Right lobe of liver (tissue), 6 donors: Measurements from ENCODE around the gene OLIG1. TPM values are rescaled to one million over a fixed set of nuclear protein-coding genes. Genes with fewer than 3 reads are reported as not detected.

Experiments
- ATAC-seq, 4 donors: fragments of 200-7000 bp; cut with Tn5 transposase; one replicate each; pipeline ENCODE4 v1.9.1; 2020; ENCODE audit warnings: mild to moderate bottlenecking in 4 of 4, moderate library complexity in 4 of 4
- DNase-seq, 3 donors: peaks; one replicate each; pipeline ENCODE4 v3.0.0-alpha.2; 2020
- H3K27ac ChIP-seq, 3 donors: fragments of 200-600 bp; one replicate each; pipeline ENCODE4 v1.8.0; 2022
- H3K27me3 ChIP-seq, 2 donors: fragments of 200-600 bp; one replicate each; pipeline ENCODE4 v1.8.0; 2022
- H3K36me3 ChIP-seq, 4 donors: fragments of 200-600 bp; sonication (generic) in 1 of 4; one replicate each; pipeline versions ENCODE4 v1.5.1 to v1.8.0; 2017 to 2022; ENCODE audit warnings: control low read depth in 1 of 4
- H3K4me1 ChIP-seq, 4 donors: fragments of 200-600 bp; sonication (generic) in 1 of 4; one replicate each; pipeline versions ENCODE4 v1.5.1 to v1.8.0; 2017 to 2022; ENCODE audit warnings: control low read depth in 1 of 4
- H3K4me3 ChIP-seq, 3 donors: fragments of 200-600 bp; one replicate each; pipeline ENCODE4 v1.8.0; 2022
- H3K9me3 ChIP-seq, 4 donors: fragments of 200-600 bp; sonication (generic) in 1 of 4; one replicate each; pipeline versions ENCODE4 v1.5.1 to v1.8.0; 2017 to 2022; ENCODE audit warnings: control low read depth in 1 of 4
- POLR2A ChIP-seq: fragments of 450-650 bp; IDR thresholded peaks from one replicate; pipeline ENCODE4 v1.6.1; 2017; ENCODE audit warnings: antibody characterized with exemption, mild to moderate bottlenecking
- WGBS: methylation state at CpG from one replicate; pipeline ENCODE4 v1.1.6; 2018; ENCODE audit warnings: low coverage, low lambda C conversion rate; ENCODE audit not compliant: insufficient coverage; ENCODE audit errors: missing lambda C conversion rate; 5-methylcytosine and 5-hydroxymethylcytosine counted together
- intact Hi-C, 2 donors: fragments of 100-400 bp; cut with DNase I; formaldehyde crosslinking; loops; one replicate each; pipeline versions ENCODE4 v1.11.2 to v1.14.1; 2022
- total RNA-seq, 6 experiments: library from RNA; depleted of rRNA in 2 of 6; stranded (reverse); fragments of >200 nt in 2 of 6; fragmentation: NEBNext Ultra II Directional in 3 of 6; extraction: Animal tissue kit (Norgen Biotek cat#: 25700) in 3 of 6; gene quantifications; one replicate each; pipeline versions ENCODE4 v1.1.0 to v1.2.4, GENCODE V29; 2016 to 2023
- TF ChIP-seq, protein P1 (sequence below), 4 donors: fragments of 200-600 bp in 3 of 4; fragments of 450-650 bp in 1 of 4; IDR thresholded peaks; one replicate each; pipeline versions ENCODE4 v1.5.1 to v1.8.0; 2016 to 2022; ENCODE audit warnings: antibody characterized with exemption in 4 of 4, mild to moderate bottlenecking in 2 of 4
- donor health status: DM: no; HTN: yes; CAD: no.
- donor health status: DM: no; HTN: no; CAD: no.
- donor health status: DM: no; HTN: no; CAD: no.
- donor health status: DM: no; HTN: yes; CAD: no.
- donor health status: DM: no; HTN: yes; CAD: no.

The OLIG1 gene
- total RNA-seq, 6 experiments from 2014 or later: not detected

DNA sequence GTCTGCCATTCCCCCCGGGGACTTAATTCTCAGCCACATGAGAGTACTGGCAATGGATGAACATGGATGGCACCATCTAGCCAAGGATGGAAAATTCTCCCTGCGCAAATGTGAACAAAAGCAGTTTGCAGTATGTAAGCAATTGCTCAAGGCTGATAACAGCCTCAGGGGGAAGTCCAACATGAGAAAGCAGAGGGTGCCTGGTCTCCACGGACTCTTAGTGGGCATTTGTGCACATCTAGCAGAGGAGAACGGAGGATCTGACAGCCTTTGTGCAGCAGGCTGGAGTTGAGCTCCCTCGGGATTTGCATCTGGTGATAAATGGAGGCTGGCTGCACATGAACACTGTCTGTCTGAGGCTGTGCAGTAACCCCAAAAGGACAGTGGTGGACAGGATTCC lies 13.9 kb upstream of the OLIG1 start:
- Histone ChIP-seq H3K9me3 (no peaks in the 10 kb centered on the region), H3K4me3 (no peak overlapping the region), H3K27me3 (no peaks in the 10 kb centered on the region), H3K36me3 (no peaks in the 10 kb centered on the region), H3K27ac (no peak overlapping the region), H3K4me1 (peaks cover 0 to 22% (median 10%) of the 10 kb centered on the region in 4 donors)
- no peak for ATAC-seq
- intact Hi-C loops: no loop called here
- TF ChIP-seq POLR2A: no peak
- TF ChIP-seq, protein P1, sequence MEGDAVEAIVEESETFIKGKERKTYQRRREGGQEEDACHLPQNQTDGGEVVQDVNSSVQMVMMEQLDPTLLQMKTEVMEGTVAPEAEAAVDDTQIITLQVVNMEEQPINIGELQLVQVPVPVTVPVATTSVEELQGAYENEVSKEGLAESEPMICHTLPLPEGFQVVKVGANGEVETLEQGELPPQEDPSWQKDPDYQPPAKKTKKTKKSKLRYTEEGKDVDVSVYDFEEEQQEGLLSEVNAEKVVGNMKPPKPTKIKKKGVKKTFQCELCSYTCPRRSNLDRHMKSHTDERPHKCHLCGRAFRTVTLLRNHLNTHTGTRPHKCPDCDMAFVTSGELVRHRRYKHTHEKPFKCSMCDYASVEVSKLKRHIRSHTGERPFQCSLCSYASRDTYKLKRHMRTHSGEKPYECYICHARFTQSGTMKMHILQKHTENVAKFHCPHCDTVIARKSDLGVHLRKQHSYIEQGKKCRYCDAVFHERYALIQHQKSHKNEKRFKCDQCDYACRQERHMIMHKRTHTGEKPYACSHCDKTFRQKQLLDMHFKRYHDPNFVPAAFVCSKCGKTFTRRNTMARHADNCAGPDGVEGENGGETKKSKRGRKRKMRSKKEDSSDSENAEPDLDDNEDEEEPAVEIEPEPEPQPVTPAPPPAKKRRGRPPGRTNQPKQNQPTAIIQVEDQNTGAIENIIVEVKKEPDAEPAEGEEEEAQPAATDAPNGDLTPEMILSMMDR (IDR thresholded peaks at IDR 0.05): no peak
- 50% methylated on average over 3 of the region's 5 CpGs for WGBS
- no peak for DNase-seq

DNA sequence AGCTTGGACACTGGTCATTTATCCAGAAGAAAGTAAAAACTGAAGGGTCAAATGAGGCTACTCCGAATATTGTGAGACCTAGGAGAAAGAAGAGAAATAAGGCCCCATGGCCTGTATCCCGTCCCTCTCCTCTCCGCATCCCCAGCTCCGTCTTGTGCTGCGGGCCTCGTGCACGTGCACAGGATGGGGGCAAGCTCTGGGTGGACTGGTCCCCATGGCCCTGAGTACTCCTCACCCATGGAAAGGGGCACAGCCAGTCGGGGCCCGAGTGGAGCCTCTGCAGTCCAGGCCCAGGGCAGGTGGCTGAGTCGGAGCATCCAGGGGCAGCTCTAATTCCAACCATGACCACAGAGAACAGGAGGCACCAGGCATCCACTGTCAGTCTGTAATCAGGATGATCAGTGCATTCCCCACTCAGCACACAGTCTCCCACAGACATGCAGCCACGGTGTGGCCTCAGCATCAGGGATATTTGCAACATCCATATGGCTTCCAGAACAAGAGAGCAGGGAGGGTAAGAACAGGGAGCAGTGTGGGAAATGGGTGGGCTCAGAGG lies 12.5 kb upstream of the OLIG1 start:
- Histone ChIP-seq H3K36me3 (no peaks in the 10 kb centered on the region), H3K27me3 (no peaks in the 10 kb centered on the region), H3K9me3 (no peaks in the 10 kb centered on the region), H3K4me3 (no peak overlapping the region), H3K4me1 (peaks cover 0 to 22% (median 10%) of the 10 kb centered on the region in 4 donors), H3K27ac (no peak overlapping the region)
- WGBS: 76% methylated on average over 6 of the region's 11 CpGs
- DNase-seq (no peak), ATAC-seq (no peak)
- intact Hi-C loops: no loop called here
- TF ChIP-seq POLR2A: no peak
- TF ChIP-seq, protein P1 (IDR thresholded peaks at IDR 0.05): no peak

DNA sequence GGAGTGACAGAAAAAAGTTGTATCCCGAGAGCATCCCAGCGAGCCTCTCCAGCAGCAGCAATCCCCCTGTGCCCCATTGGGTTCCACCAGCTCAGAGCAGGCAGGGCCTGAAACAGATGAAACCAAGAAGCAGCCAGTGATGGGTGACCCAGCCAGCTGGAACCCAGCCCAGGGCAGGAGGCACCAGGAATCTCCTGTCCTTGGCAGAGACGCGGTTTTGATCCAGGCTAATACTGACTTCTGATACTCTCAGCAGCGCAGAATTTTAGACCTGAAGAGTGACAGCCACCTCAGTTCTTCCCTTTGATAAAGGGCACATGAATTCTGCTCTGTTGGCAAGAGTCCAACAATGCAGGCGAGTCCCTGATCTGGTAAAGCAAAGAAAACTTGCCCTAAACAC lies 11.4 kb upstream of the OLIG1 start:
- Histone ChIP-seq H3K27ac (peak overlapping the region in 1 of 3 donors; percentile 30), H3K9me3 (no peaks in the 10 kb centered on the region), H3K36me3 (no peaks in the 10 kb centered on the region), H3K4me3 (no peak overlapping the region), H3K4me1 (peaks cover 0 to 22% (median 10%) of the 10 kb centered on the region in 4 donors), H3K27me3 (no peaks in the 10 kb centered on the region)
- intact Hi-C loops: no loop called here
- WGBS: 26% methylated on average over 2 of the region's 6 CpGs
- TF ChIP-seq POLR2A: no peak
- TF ChIP-seq, protein P1 (IDR thresholded peaks at IDR 0.05): no peak
- peak; percentile 73 to 85 (median 81) for ATAC-seq
- peak; percentile 64 to 88 (median 87) for DNase-seq

DNA sequence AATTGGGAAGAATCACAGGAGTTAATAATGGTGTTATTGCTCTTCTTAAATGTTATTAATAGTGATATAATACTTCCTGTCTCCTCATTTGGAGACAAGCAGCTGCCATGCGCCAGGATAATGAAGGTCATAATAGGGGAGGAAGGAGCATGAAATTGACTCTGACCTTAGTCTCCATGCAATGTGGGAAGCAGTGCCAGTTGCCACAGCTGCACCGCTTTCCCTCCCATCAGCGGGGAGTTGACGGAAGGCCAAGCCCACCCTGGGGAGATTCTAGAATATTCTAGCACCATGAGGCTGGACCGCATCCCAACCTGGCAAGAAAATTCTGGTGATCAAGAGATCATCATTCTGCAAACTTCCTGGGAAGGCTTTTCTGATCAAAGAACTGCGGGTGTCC lies 11.0 kb upstream of the OLIG1 start:
- peak overlapping the region in 1 of 3 donors; percentile 30 for H3K27ac ChIP-seq
- H3K4me1 ChIP-seq: peaks cover 0 to 22% (median 10%) of the 10 kb centered on the region in 4 donors
- H3K4me3 ChIP-seq: no peak overlapping the region
- ATAC-seq (peak in 2 of 4 donors; percentile 10 to 28), DNase-seq (peak in 1 of 3 donors; percentile 48)
- no peaks in the 10 kb centered on the region for H3K9me3 ChIP-seq
- TF ChIP-seq, protein P1 (IDR thresholded peaks at IDR 0.05): no peak
- no peak for TF ChIP-seq POLR2A
- intact Hi-C loops: no loop called here
- no peaks in the 10 kb centered on the region for H3K36me3 ChIP-seq
- 15% methylated on average over 6 of the region's 6 CpGs for WGBS
- no peaks in the 10 kb centered on the region for H3K27me3 ChIP-seq
